H9 (cell line): ENCODE measurements around the gene RAP1GAP2. TPM values are rescaled to one million over a fixed set of nuclear protein-coding genes. Genes with fewer than 3 reads are reported as not detected.

Experiments
- DNase-seq: peaks from one replicate; pipeline ENCODE4 v3.0.0-alpha.2; 2017
- H2AFZ ChIP-seq: one replicate; pipeline ENCODE4 v1.6.1; 2013; ENCODE audit warnings: mild to moderate bottlenecking, low read length, control low read depth, moderate library complexity
- H2AK5ac ChIP-seq: 2 replicates; pipeline ENCODE4 v1.6.1; 2013; ENCODE audit warnings: low read length, control low read depth, mixed read lengths; ENCODE audit not compliant: insufficient read length
- H2BK120ac ChIP-seq: one replicate; pipeline ENCODE4 v1.6.1; 2013; ENCODE audit warnings: low read depth, mild to moderate bottlenecking, low read length, control low read depth, inconsistent platforms; ENCODE audit not compliant: poor library complexity, severe bottlenecking
- H2BK12ac ChIP-seq: 2 replicates; pipeline ENCODE4 v1.6.1; 2013; ENCODE audit warnings: low read length, control low read depth, mixed read lengths, low read depth; ENCODE audit not compliant: insufficient read length
- H2BK15ac ChIP-seq: 2 replicates; pipeline ENCODE4 v1.6.1; 2013; ENCODE audit warnings: low read depth, low read length, control low read depth
- H2BK20ac ChIP-seq: one replicate; pipeline ENCODE4 v1.6.1; 2013; ENCODE audit warnings: low read depth, mild to moderate bottlenecking, low read length, control low read depth, inconsistent platforms; ENCODE audit not compliant: poor library complexity, severe bottlenecking
- H2BK5ac ChIP-seq: 2 replicates; pipeline ENCODE4 v1.6.1; 2013; ENCODE audit warnings: low read length, control low read depth, mixed read lengths; ENCODE audit not compliant: insufficient read length
- H3K14ac ChIP-seq: 2 replicates; pipeline ENCODE4 v1.6.1; 2013; ENCODE audit warnings: low read length, control low read depth; ENCODE audit not compliant: insufficient read depth
- H3K18ac ChIP-seq: 2 replicates; pipeline ENCODE4 v1.6.1; 2013; ENCODE audit warnings: low read depth, mild to moderate bottlenecking, mixed read lengths, low read length, control low read depth; ENCODE audit not compliant: insufficient read length
- H3K23ac ChIP-seq: 2 replicates; pipeline ENCODE4 v1.6.1; 2013; ENCODE audit warnings: low read length, control low read depth, mixed read lengths, low read depth; ENCODE audit not compliant: insufficient read length
- H3K23me2 ChIP-seq: 2 replicates; pipeline ENCODE4 v1.6.1; 2013; ENCODE audit warnings: low read depth, mild to moderate bottlenecking, mixed read lengths, low read length, control low read depth; ENCODE audit not compliant: insufficient read length, poor library complexity, severe bottlenecking
- H3K27ac ChIP-seq: 2 replicates; pipeline ENCODE4 v1.5.1; 2013; ENCODE audit warnings: low read length, control low read depth, mixed read lengths, low read depth; ENCODE audit not compliant: insufficient read length
- H3K27me3 ChIP-seq: 2 replicates; pipeline ENCODE4 v1.6.1; 2013; ENCODE audit warnings: low read length, control low read depth, inconsistent platforms; ENCODE audit not compliant: insufficient read depth
- H3K4ac ChIP-seq: 2 replicates; pipeline ENCODE4 v1.6.1; 2013; ENCODE audit warnings: low read depth, mild to moderate bottlenecking, control low read depth, inconsistent platforms, low read length, moderate library complexity
- H3K4me1 ChIP-seq: 2 replicates; pipeline ENCODE4 v1.6.1; 2013; ENCODE audit warnings: low read length, control low read depth, inconsistent platforms; ENCODE audit not compliant: insufficient read depth
- H3K4me2 ChIP-seq: 2 replicates; pipeline ENCODE4 v1.6.1; 2013; ENCODE audit warnings: low read length, control low read depth, mixed read lengths; ENCODE audit not compliant: insufficient read length, insufficient read depth
- H3K56ac ChIP-seq: 2 replicates; pipeline ENCODE4 v1.6.1; 2013; ENCODE audit warnings: low read depth, mild to moderate bottlenecking, mixed read lengths, low read length, control low read depth; ENCODE audit not compliant: insufficient read length
- H3K79me1 ChIP-seq: 2 replicates; pipeline ENCODE4 v1.6.1; 2013; ENCODE audit warnings: low read depth, mild to moderate bottlenecking, moderate library complexity, low read length, control low read depth, inconsistent platforms; ENCODE audit not compliant: insufficient read depth, poor library complexity, severe bottlenecking
- H3K79me2 ChIP-seq: 2 replicates; pipeline ENCODE4 v1.6.1; 2013; ENCODE audit warnings: low read length, control low read depth, inconsistent platforms; ENCODE audit not compliant: insufficient read depth
- H3K9ac ChIP-seq: 2 replicates; pipeline ENCODE4 v1.6.1; 2013; ENCODE audit warnings: low read length, control low read depth, mixed read lengths; ENCODE audit not compliant: insufficient read length; ENCODE audit errors: extremely low read depth
- H3K9me3 ChIP-seq: one replicate; pipeline ENCODE4 v1.6.1; 2013; ENCODE audit warnings: low read depth, low read length, inconsistent platforms; ENCODE audit not compliant: control insufficient read depth
- H3T11ph ChIP-seq: one replicate; pipeline ENCODE4 v1.6.1; 2013; ENCODE audit warnings: mild to moderate bottlenecking, low read length, control low read depth, inconsistent platforms
- H4K20me1 ChIP-seq: one replicate; pipeline ENCODE4 v1.6.1; 2013; ENCODE audit not compliant: control insufficient read depth, insufficient read length, insufficient read depth
- H4K5ac ChIP-seq: 2 replicates; pipeline ENCODE4 v1.6.1; 2013; ENCODE audit warnings: low read depth, mild to moderate bottlenecking, mixed read lengths, low read length, control low read depth; ENCODE audit not compliant: insufficient read length
- H4K8ac ChIP-seq: replicated peaks from 2 replicates; pipeline ENCODE4 v1.6.1; 2013; ENCODE audit warnings: low read length, control low read depth, mixed read lengths, low read depth; ENCODE audit not compliant: insufficient read length
- H4K91ac ChIP-seq: 2 replicates; pipeline ENCODE4 v1.6.1; 2013; ENCODE audit warnings: low read depth, mild to moderate bottlenecking, moderate library complexity, mixed read lengths, low read length, control low read depth; ENCODE audit not compliant: insufficient read length
- H3K27ac Mint-ChIP-seq, 3 experiments: 2 replicates in 2 of 3; 3 replicates in 1 of 3; pipeline ENCODE4 v1.8.0; 2020 to 2021; ENCODE audit warnings: mixed read lengths in 3 of 3, mild to moderate bottlenecking in 1 of 3, moderate library complexity in 1 of 3
- H3K27me3 Mint-ChIP-seq: 2 replicates; pipeline ENCODE4 v1.8.0; 2021; ENCODE audit warnings: low read depth, mild to moderate bottlenecking, moderate library complexity, mixed read lengths
- H3K36me3 Mint-ChIP-seq, 3 experiments: 2 replicates in 2 of 3; 3 replicates in 1 of 3; pipeline ENCODE4 v1.8.0; 2020 to 2021; ENCODE audit warnings: low read depth in 3 of 3, mixed read lengths in 3 of 3; ENCODE audit not compliant: insufficient read depth in 1 of 3
- H3K4me1 Mint-ChIP-seq, 2 experiments: 2 replicates each; pipeline ENCODE4 v1.8.0; 2020; ENCODE audit warnings: mixed read lengths in 2 of 2
- H3K4me3 Mint-ChIP-seq, 2 experiments: 2 replicates in 1 of 2; 3 replicates in 1 of 2; pipeline ENCODE4 v1.8.0; 2020 to 2021; ENCODE audit warnings: mild to moderate bottlenecking in 2 of 2, mixed read lengths in 2 of 2, moderate library complexity in 1 of 2
- H3K9me3 Mint-ChIP-seq, 2 experiments: 2 replicates in 1 of 2; 3 replicates in 1 of 2; pipeline ENCODE4 v1.8.0; 2020; ENCODE audit warnings: mild to moderate bottlenecking in 2 of 2, mixed read lengths in 2 of 2, moderate library complexity in 1 of 2
- WGBS: extraction: QIAGEN DNeasy Blood & Tissue Kit; methylation state at CpG from one replicate; pipeline ENCODE4 v1.1.7; 2013; ENCODE audit warnings: missing lambda C conversion rate, low lambda C conversion rate, mixed read lengths; ENCODE audit not compliant: insufficient read length; ENCODE audit errors: extremely low coverage; 5-methylcytosine and 5-hydroxymethylcytosine counted together
- total RNA-seq: library from RNA; stranded (reverse); gene quantifications from 2 replicates; pipeline ENCODE4 v1.2.1, GENCODE V29; 2021
- TF ChIP-seq, protein P1 (sequence below): fragments of 200-600 bp; sonication (generic); conservative IDR thresholded peaks from 3 replicates; pipeline ENCODE4 v1.8.0; 2021; ENCODE audit warnings: antibody characterized with exemption, mild to moderate bottlenecking

RAP1GAP2 gene
- total RNA-seq, 1 experiment from 2014 or later, result 33.8 TPM

DNA sequence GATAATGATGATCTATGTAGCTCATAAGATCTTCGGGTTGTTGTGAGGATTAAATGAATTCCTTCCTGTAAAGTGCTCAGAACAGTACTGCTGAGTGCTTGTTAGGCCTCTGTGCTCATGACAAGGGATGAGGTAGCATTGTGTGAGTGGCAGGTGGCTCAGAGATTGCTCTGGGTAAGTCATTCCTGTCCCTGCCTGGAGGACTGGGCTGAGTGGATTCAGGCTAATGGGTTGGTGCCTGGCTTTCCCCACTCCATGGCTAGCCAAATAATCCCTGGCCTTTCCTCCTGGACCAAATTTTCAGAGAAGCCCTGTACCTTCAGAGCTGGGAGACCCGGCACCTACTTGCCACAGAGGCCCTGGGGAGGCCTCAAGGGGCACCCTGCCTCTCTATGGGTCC lies 45.5 kb upstream of the RAP1GAP2 start:
- Histone ChIP-seq H4K91ac (no peak overlapping the region), H2BK15ac (no peak overlapping the region), H3K23me2 (peaks cover 5% of the 10 kb centered on the region), H2BK5ac (no peak overlapping the region), H2BK12ac (no peak overlapping the region), H2BK20ac (no peak overlapping the region), H4K20me1 (no peaks in the 10 kb centered on the region), H2AFZ (no peak overlapping the region), H3K4ac (no peak overlapping the region), H3K9me3 (no peaks in the 10 kb centered on the region), H3K79me2 (no peaks in the 10 kb centered on the region), H4K8ac (no peak overlapping the region), H4K5ac (no peak overlapping the region), H3K4me2 (no peak overlapping the region), H2AK5ac (no peak overlapping the region), H3K9ac (no peak overlapping the region), H2BK120ac (no peak overlapping the region), H3K27ac (no peak overlapping the region), H3K56ac (no peak overlapping the region), H3K14ac (no peak overlapping the region), H3K18ac (no peak overlapping the region), H3T11ph (no peak overlapping the region), H3K4me1 (no peaks in the 10 kb centered on the region), H3K79me1 (no peaks in the 10 kb centered on the region), H3K23ac (no peak overlapping the region), H3K27me3 (no peaks in the 10 kb centered on the region)
- DNase-seq, result no peak
- H3K27ac Mint-ChIP-seq, result no peak overlapping the region
- H3K4me1 Mint-ChIP-seq, result peaks cover 9 to 19% of the 10 kb centered on the region in 2 experiments
- no peaks in the 10 kb centered on the region for H3K9me3 Mint-ChIP-seq
- TF ChIP-seq, protein P1, sequence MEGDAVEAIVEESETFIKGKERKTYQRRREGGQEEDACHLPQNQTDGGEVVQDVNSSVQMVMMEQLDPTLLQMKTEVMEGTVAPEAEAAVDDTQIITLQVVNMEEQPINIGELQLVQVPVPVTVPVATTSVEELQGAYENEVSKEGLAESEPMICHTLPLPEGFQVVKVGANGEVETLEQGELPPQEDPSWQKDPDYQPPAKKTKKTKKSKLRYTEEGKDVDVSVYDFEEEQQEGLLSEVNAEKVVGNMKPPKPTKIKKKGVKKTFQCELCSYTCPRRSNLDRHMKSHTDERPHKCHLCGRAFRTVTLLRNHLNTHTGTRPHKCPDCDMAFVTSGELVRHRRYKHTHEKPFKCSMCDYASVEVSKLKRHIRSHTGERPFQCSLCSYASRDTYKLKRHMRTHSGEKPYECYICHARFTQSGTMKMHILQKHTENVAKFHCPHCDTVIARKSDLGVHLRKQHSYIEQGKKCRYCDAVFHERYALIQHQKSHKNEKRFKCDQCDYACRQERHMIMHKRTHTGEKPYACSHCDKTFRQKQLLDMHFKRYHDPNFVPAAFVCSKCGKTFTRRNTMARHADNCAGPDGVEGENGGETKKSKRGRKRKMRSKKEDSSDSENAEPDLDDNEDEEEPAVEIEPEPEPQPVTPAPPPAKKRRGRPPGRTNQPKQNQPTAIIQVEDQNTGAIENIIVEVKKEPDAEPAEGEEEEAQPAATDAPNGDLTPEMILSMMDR, result no peak
- no CpG with 5 or more reads among the region's 2 CpGs for WGBS
- H3K4me3 Mint-ChIP-seq, result peak overlapping the region; percentile 14 to 71; a peak in 3 of 5 replicates
- no peaks in the 10 kb centered on the region for H3K36me3 Mint-ChIP-seq
- peaks cover 34% of the 10 kb centered on the region for H3K27me3 Mint-ChIP-seq
